HepG2 (cell line): ENCODE data around the gene NFKBIA. TPM values are rescaled to one million over a fixed set of nuclear protein-coding genes. Genes with fewer than 3 reads are reported as not detected.

Experiments used
- EP300 ChIP-seq, 3 experiments: sonication (generic) in 1 of 3; formaldehyde crosslinking in 1 of 3; IDR thresholded peaks; 2 replicates each; pipeline versions ENCODE4 v1.5.1 to v1.6.1; 2011 to 2020; ENCODE audit warnings: low read depth in 2 of 3, low read length in 2 of 3, borderline replicate concordance in 1 of 3, improper control_type of control experiment in 1 of 3, mild to moderate bottlenecking in 1 of 3, missing genetic modification reagents in 1 of 3, moderate library complexity in 1 of 3
- FOXO1 ChIP-seq: sonication (generic); formaldehyde crosslinking; IDR thresholded peaks from 2 replicates; pipeline ENCODE4 v1.4.0; 2020; ENCODE audit warnings: missing genetic modification reagents
- HNRNPL ChIP-seq: fragments of 200-400 bp; formaldehyde crosslinking; IDR thresholded peaks from 2 replicates; pipeline ENCODE4 v1.6.1; 2017; ENCODE audit warnings: mild to moderate bottlenecking, low read depth, low read length
- NAIF1 ChIP-seq: sonication (generic); formaldehyde crosslinking; IDR thresholded peaks from 2 replicates; pipeline ENCODE4 v1.5.0; 2020; ENCODE audit warnings: mild to moderate bottlenecking, missing genetic modification reagents, borderline replicate concordance
- REL ChIP-seq: sonication (generic); formaldehyde crosslinking; conservative IDR thresholded peaks from 2 replicates; pipeline ENCODE4 v1.8.0; 2022; ENCODE audit warnings: mild to moderate bottlenecking, missing genetic modification reagents, moderate library complexity
- SIX1 ChIP-seq: sonication (generic); formaldehyde crosslinking; IDR thresholded peaks from 2 replicates; pipeline ENCODE4 v1.4.0; 2020; ENCODE audit warnings: missing genetic modification reagents, borderline replicate concordance
- THYN1 ChIP-seq: sonication (generic); formaldehyde crosslinking; IDR thresholded peaks from 2 replicates; pipeline ENCODE4 v1.8.1; 2023; ENCODE audit warnings: low read depth, mild to moderate bottlenecking, moderate library complexity, missing genetic modification reagents, borderline replicate concordance
- ZFP41 ChIP-seq: sonication (generic); formaldehyde crosslinking; IDR thresholded peaks from 2 replicates; pipeline ENCODE4 v1.4.0; 2020; ENCODE audit warnings: mild to moderate bottlenecking, missing genetic modification reagents, borderline replicate concordance
- ZIK1 ChIP-seq: sonication (generic); formaldehyde crosslinking; IDR thresholded peaks from 2 replicates; pipeline ENCODE4 v1.5.0; 2020; ENCODE audit warnings: mild to moderate bottlenecking, low read depth, missing genetic modification reagents, borderline replicate concordance
- ZNF33B ChIP-seq: sonication (generic); formaldehyde crosslinking; IDR thresholded peaks from 2 replicates; pipeline ENCODE4 v1.5.1; 2020; ENCODE audit warnings: mild to moderate bottlenecking, missing genetic modification reagents
- ZNF567 ChIP-seq: sonication (generic); formaldehyde crosslinking; IDR thresholded peaks from 2 replicates; pipeline ENCODE4 v1.8.1; 2023; ENCODE audit warnings: mild to moderate bottlenecking, missing genetic modification reagents, borderline replicate concordance
- ZNF7 ChIP-seq: IDR thresholded peaks from 2 replicates; pipeline ENCODE4 v1.6.1; 2016; ENCODE audit warnings: missing biosample characterization, missing genetic modification reagents
- ZNF713 ChIP-seq: sonication (generic); formaldehyde crosslinking; IDR thresholded peaks from 2 replicates; pipeline ENCODE4 v1.4.0; 2020; ENCODE audit warnings: mild to moderate bottlenecking, missing genetic modification reagents
- polyA plus RNA-seq, 8 experiments: library from polyadenylated mRNA; depleted of rRNA in 3 of 8; stranded (reverse) in 7 of 8; unstranded in 1 of 8; fragments of >200 nt; fragmentation: Illumina TruSeq in 4 of 8; extraction: Trizol in 4 of 8; gene quantifications; 2 replicates each; pipeline versions ENCODE4 v1.2.1 to v1.2.3, GENCODE V29; 2011 to 2016; ENCODE audit warnings: low read depth in 4 of 8, missing spikeins in 1 of 8, mixed read lengths in 1 of 8; ENCODE audit not compliant: insufficient read depth in 1 of 8
- total RNA-seq, 5 experiments: library from RNA; depleted of rRNA; stranded (reverse); fragments of >200 nt; fragmentation: Illumina TruSeq; extraction: Trizol; gene quantifications; 2 replicates each; pipeline ENCODE4 v1.2.3, GENCODE V29; 2016; ENCODE audit warnings: low read depth in 1 of 5
- TF ChIP-seq, protein P1 (sequence below), 2 experiments: sonication (generic) in 1 of 2; formaldehyde crosslinking in 1 of 2; IDR thresholded peaks; 2 replicates each; pipeline versions ENCODE4 v1.6.1 to v1.9.0; 2014 to 2022; ENCODE audit warnings: antibody characterized with exemption in 1 of 2, borderline replicate concordance in 1 of 2, inconsistent platforms in 1 of 2, low read depth in 1 of 2, missing genetic modification reagents in 1 of 2
- TF ChIP-seq, protein P2 (sequence below): sonication (generic); formaldehyde crosslinking; IDR thresholded peaks from 2 replicates; pipeline ENCODE4 v1.5.0; 2020; ENCODE audit warnings: mild to moderate bottlenecking, missing genetic modification reagents, moderate library complexity
- TF ChIP-seq, protein P3 (sequence below): sonication (generic); formaldehyde crosslinking; IDR thresholded peaks from 2 replicates; pipeline ENCODE4 v1.8.1; 2023; ENCODE audit warnings: mild to moderate bottlenecking, missing genetic modification reagents
- TF ChIP-seq, protein P4 (sequence below): sonication (generic); formaldehyde crosslinking; IDR thresholded peaks from 2 replicates; pipeline ENCODE4 v1.8.1; 2023; ENCODE audit warnings: mild to moderate bottlenecking, missing genetic modification reagents, borderline replicate concordance

NFKBIA gene
- total and polyA plus RNA-seq, 2 of the 13 experiments (the other 11 are each of a cell fraction or from before 2014, with no cell fraction given): 197 to 319 TPM

DNA sequence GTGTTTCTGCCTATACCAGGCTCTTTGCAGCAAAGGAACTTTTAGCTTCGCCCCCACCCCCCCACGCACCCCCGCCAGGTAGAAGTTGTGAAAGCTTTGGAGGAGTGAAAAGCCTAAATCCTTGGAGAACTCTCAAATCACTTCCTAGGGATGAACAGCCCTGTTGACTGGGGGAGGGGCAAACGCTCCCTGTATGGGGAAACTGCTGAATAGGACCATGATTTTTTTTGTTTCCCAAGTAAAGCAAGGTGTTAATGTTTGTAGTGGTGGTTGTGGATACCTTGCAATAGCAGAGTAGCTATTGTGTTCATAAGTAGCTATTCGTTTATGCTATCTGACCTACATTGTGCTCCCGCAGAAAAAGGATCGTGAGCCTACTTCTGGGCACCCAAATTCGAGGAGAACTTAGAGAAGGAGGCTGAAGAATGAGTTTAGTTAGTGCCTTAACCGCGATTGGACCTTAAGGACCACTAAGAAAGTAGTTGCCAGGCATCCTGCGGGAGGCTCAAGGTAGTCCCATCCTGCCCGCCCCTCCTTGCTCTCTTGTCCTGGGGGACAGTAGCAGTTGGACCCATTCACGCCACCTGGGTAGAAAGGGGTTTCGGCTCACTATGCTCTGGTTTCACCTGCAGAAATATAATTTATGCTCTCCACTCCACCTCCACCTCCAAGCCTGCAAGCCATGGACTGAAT lies 901 bp upstream of the NFKBIA start (continued):
- TF ChIP-seq, protein P1, sequence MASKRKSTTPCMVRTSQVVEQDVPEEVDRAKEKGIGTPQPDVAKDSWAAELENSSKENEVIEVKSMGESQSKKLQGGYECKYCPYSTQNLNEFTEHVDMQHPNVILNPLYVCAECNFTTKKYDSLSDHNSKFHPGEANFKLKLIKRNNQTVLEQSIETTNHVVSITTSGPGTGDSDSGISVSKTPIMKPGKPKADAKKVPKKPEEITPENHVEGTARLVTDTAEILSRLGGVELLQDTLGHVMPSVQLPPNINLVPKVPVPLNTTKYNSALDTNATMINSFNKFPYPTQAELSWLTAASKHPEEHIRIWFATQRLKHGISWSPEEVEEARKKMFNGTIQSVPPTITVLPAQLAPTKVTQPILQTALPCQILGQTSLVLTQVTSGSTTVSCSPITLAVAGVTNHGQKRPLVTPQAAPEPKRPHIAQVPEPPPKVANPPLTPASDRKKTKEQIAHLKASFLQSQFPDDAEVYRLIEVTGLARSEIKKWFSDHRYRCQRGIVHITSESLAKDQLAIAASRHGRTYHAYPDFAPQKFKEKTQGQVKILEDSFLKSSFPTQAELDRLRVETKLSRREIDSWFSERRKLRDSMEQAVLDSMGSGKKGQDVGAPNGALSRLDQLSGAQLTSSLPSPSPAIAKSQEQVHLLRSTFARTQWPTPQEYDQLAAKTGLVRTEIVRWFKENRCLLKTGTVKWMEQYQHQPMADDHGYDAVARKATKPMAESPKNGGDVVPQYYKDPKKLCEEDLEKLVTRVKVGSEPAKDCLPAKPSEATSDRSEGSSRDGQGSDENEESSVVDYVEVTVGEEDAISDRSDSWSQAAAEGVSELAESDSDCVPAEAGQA (IDR thresholded peaks at IDR 0.05; ENCODE audit: low read depth): peak; percentile 8; the same call in 1 of the 2 replicates
- TF ChIP-seq, protein P1 (CRISPR knock-in tag; IDR thresholded peaks at IDR 0.05; ENCODE audit: borderline replicate concordance): no peak
- TF ChIP-seq FOXO1 (peak; percentile 10; the same call in 1 of the 2 replicates), ZNF7 (CRISPR knock-in tag) (no peak), SIX1 (CRISPR knock-in tag) (0 out of 2 replicates have a peak, but pooled peaks have one; percentile 8), ZIK1 (0 out of 2 replicates have a peak, but pooled peaks have one; percentile 30), EP300 (IDR thresholded peaks at IDR 0.05; ENCODE audit: low read depth in 2 of 2, low read length in 2 of 2) (no peak), EP300 (CRISPR knock-in tag; IDR thresholded peaks at IDR 0.05; ENCODE audit: borderline replicate concordance) (0 out of 2 replicates have a peak, but pooled peaks have one; percentile 18), THYN1 (CRISPR knock-in tag) (0 out of 2 replicates have a peak, but pooled peaks have one; percentile 43), ZFP41 (CRISPR knock-in tag) (peak; percentile 93; the same call in 1 of the 2 replicates), REL (no peak), NAIF1 (0 out of 2 replicates have a peak, but pooled peaks have one; percentile 39), ZNF33B (CRISPR knock-in tag) (no peak), ZNF713 (CRISPR knock-in tag) (peak; percentile 97; the same call in 1 of the 2 replicates), ZNF567 (CRISPR knock-in tag) (peak; percentile 75; the same call in 1 of the 2 replicates), HNRNPL (no peak)
- TF ChIP-seq, protein P2, sequence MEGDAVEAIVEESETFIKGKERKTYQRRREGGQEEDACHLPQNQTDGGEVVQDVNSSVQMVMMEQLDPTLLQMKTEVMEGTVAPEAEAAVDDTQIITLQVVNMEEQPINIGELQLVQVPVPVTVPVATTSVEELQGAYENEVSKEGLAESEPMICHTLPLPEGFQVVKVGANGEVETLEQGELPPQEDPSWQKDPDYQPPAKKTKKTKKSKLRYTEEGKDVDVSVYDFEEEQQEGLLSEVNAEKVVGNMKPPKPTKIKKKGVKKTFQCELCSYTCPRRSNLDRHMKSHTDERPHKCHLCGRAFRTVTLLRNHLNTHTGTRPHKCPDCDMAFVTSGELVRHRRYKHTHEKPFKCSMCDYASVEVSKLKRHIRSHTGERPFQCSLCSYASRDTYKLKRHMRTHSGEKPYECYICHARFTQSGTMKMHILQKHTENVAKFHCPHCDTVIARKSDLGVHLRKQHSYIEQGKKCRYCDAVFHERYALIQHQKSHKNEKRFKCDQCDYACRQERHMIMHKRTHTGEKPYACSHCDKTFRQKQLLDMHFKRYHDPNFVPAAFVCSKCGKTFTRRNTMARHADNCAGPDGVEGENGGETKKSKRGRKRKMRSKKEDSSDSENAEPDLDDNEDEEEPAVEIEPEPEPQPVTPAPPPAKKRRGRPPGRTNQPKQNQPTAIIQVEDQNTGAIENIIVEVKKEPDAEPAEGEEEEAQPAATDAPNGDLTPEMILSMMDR: 0 out of 2 replicates have a peak, but pooled peaks have one; percentile 1
- TF ChIP-seq, protein P3, sequence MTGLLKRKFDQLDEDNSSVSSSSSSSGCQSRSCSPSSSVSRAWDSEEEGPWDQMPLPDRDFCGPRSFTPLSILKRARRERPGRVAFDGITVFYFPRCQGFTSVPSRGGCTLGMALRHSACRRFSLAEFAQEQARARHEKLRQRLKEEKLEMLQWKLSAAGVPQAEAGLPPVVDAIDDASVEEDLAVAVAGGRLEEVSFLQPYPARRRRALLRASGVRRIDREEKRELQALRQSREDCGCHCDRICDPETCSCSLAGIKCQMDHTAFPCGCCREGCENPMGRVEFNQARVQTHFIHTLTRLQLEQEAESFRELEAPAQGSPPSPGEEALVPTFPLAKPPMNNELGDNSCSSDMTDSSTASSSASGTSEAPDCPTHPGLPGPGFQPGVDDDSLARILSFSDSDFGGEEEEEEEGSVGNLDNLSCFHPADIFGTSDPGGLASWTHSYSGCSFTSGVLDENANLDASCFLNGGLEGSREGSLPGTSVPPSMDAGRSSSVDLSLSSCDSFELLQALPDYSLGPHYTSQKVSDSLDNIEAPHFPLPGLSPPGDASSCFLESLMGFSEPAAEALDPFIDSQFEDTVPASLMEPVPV (CRISPR knock-in tag): no peak
- TF ChIP-seq, protein P4, sequence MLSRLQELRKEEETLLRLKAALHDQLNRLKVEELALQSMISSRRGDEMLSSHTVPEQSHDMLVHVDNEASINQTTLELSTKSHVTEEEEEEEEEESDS (CRISPR knock-in tag): no peak; the same call in 1 of the 2 replicates
